KMS-11 (cell line): ENCODE results near the gene MRTFA.

Source experiments
- H2AFZ ChIP-seq: fragments of 200-600 bp; sonication (generic); 2 replicates; pipeline ENCODE4 v1.6.1; 2016; ENCODE audit warnings: antibody characterized with exemption, mixed run types, low read depth
- H3K27ac ChIP-seq: fragments of 200-600 bp; sonication (generic); 2 replicates; pipeline ENCODE4 v1.6.1; 2016; ENCODE audit warnings: mild to moderate bottlenecking, mixed run types
- H3K27me3 ChIP-seq: fragments of 200-600 bp; sonication (generic); 2 replicates; pipeline ENCODE4 v1.6.1; 2017; ENCODE audit warnings: mild to moderate bottlenecking, low read depth, mixed run types, moderate library complexity; ENCODE audit not compliant: insufficient read depth
- H3K36me3 ChIP-seq: fragments of 200-600 bp; sonication (generic); 2 replicates; pipeline ENCODE4 v1.6.1; 2017; ENCODE audit warnings: mild to moderate bottlenecking, mixed run types; ENCODE audit not compliant: insufficient read depth
- H3K4me1 ChIP-seq: fragments of 200-600 bp; sonication (generic); 2 replicates; pipeline ENCODE4 v1.6.1; 2016; ENCODE audit warnings: mild to moderate bottlenecking, low read depth, mixed run types; ENCODE audit not compliant: poor library complexity, severe bottlenecking
- H3K4me2 ChIP-seq: fragments of 200-600 bp; sonication (generic); 2 replicates; pipeline ENCODE4 v1.7.0; 2016; ENCODE audit warnings: mild to moderate bottlenecking, mixed run types
- H3K4me3 ChIP-seq: fragments of 200-600 bp; sonication (generic); IDR thresholded peaks from 2 replicates; pipeline ENCODE4 v1.6.1; 2017; ENCODE audit warnings: low read depth, low read length, mixed read lengths; ENCODE audit not compliant: insufficient read depth
- H3K79me2 ChIP-seq: fragments of 200-600 bp; sonication (generic); 2 replicates; pipeline ENCODE4 v1.6.1; 2016; ENCODE audit warnings: low read depth, mixed run types; ENCODE audit not compliant: insufficient read depth
- H3K9ac ChIP-seq: fragments of 200-600 bp; sonication (generic); 2 replicates; pipeline ENCODE4 v1.6.1; 2016; ENCODE audit warnings: mild to moderate bottlenecking, mixed run types
- H4K20me1 ChIP-seq: fragments of 200-600 bp; sonication (generic); 2 replicates; pipeline ENCODE4 v1.6.1; 2016; ENCODE audit warnings: mild to moderate bottlenecking, mixed run types; ENCODE audit not compliant: insufficient read depth
- CTCF ChIP-seq: fragments of 200-600 bp; sonication (generic); conservative IDR thresholded peaks from 2 replicates; pipeline ENCODE4 v1.6.1; 2017; ENCODE audit warnings: low read depth, mild to moderate bottlenecking, antibody characterized with exemption, low read length, moderate library complexity, mixed read lengths

The MRTFA gene

GRCh38 chr22:40609216-40609615 lies 27.3 kb downstream of the MRTFA start:
- Histone ChIP-seq H3K27ac (no peak overlapping the region), H3K4me1 (no peaks in the 10 kb centered on the region), H3K4me2 (no peak overlapping the region), H3K27me3 (no peaks in the 10 kb centered on the region), H3K36me3 (no peaks in the 10 kb centered on the region), H3K9ac (no peak overlapping the region), H3K4me3 (no peak overlapping the region), H4K20me1 (peaks cover 10% of the 10 kb centered on the region; the same call in 1 of the 2 replicates), H3K79me2 (peaks cover 40% of the 10 kb centered on the region; the same call in 1 of the 2 replicates), H2AFZ (no peak overlapping the region)
- no peak for TF ChIP-seq CTCF

GRCh38 chr22:40607506-40607905 lies 29.0 kb downstream of the MRTFA start:
- H3K4me3 ChIP-seq: no peak overlapping the region
- no peak overlapping the region for H3K4me2 ChIP-seq
- no peaks in the 10 kb centered on the region for H3K4me1 ChIP-seq
- no peaks in the 10 kb centered on the region for H3K36me3 ChIP-seq
- no peak for TF ChIP-seq CTCF
- peaks cover 6% of the 10 kb centered on the region; the same call in 1 of the 2 replicates for H4K20me1 ChIP-seq
- no peak overlapping the region for H2AFZ ChIP-seq
- peaks cover 39% of the 10 kb centered on the region; the same call in 1 of the 2 replicates for H3K79me2 ChIP-seq
- no peak overlapping the region for H3K27ac ChIP-seq
- no peaks in the 10 kb centered on the region for H3K27me3 ChIP-seq
- H3K9ac ChIP-seq: no peak overlapping the region

- Histone ChIP-seq H3K36me3 (no peaks in the 10 kb centered on the region), H3K4me3 (no peak overlapping the region), H3K9ac (no peak overlapping the region), H4K20me1 (peaks cover 5% of the 10 kb centered on the region; the same call in 1 of the 2 replicates), H3K79me2 (peaks cover 33% of the 10 kb centered on the region; the same call in 1 of the 2 replicates), H3K27me3 (no peaks in the 10 kb centered on the region), H2AFZ (no peak overlapping the region), H3K27ac (no peak overlapping the region), H3K4me1 (no peaks in the 10 kb centered on the region), H3K4me2 (no peak overlapping the region)
- TF ChIP-seq CTCF: no peak
These were observed 30.2 kb downstream of the MRTFA start for GRCh38 chr22:40606306-40606705.

- H3K79me2 ChIP-seq: peaks cover 33% of the 10 kb centered on the region; the same call in 1 of the 2 replicates
- no peaks in the 10 kb centered on the region for H3K4me1 ChIP-seq
These were observed 30.8 kb downstream of the MRTFA start for GRCh38 chr22:40605761-40606160.

More at GRCh38 chr22:40605761-40606160, 30.8 kb downstream of the MRTFA start:
- no peak overlapping the region for H3K9ac ChIP-seq
- H2AFZ ChIP-seq: no peak overlapping the region
- no peaks in the 10 kb centered on the region for H3K27me3 ChIP-seq
- no peak for TF ChIP-seq CTCF
- no peaks in the 10 kb centered on the region for H3K36me3 ChIP-seq
- no peak overlapping the region for H3K27ac ChIP-seq
- no peak overlapping the region for H3K4me3 ChIP-seq
- H3K4me2 ChIP-seq: no peak overlapping the region
- peaks cover 5% of the 10 kb centered on the region; the same call in 1 of the 2 replicates for H4K20me1 ChIP-seq
